ENCODE data around the gene LINS1.
A peak's percentile ranks its signal among the peaks of the same experiment; 100 is the strongest.

Gene LINS1

DNA sequence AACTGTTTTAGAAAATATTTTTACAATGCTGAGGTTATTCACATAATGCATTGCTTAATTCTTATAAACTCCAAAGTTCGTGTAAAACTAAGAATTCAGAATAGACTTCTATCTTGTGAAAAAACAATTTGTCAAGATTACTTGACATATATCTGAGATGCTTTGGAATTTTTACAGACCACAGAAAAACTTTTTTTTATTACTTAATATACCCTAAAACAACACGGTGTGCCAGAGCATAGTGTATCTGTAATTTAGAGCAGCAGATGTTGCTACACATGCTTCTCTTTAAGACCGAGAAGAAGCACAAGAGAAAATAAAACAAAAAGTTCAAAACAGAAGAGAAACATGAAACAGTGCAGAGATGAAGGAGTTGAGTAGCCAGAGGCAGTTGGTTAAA is 26.8 kb upstream of the LINS1 start:
- Histone ChIP-seq H3K9me3 (ENCODE audit: control insufficient read depth, insufficient read depth, low read length) (no peaks in the 10 kb centered on the region), H3K36me3 (ENCODE audit: control insufficient read depth, insufficient read depth, low read length) (no peaks in the 10 kb centered on the region), H3K9ac (ENCODE audit: low read depth, low read length) (no peak overlapping the region), H3K27me3 (ENCODE audit: control insufficient read depth, insufficient read depth, low read length) (no peaks in the 10 kb centered on the region), H3K4me3 (ENCODE audit: low read depth, low read length) (no peak overlapping the region), H3K4me1 (ENCODE audit: control insufficient read depth, insufficient read depth, low read length) (no peaks in the 10 kb centered on the region)

DNA sequence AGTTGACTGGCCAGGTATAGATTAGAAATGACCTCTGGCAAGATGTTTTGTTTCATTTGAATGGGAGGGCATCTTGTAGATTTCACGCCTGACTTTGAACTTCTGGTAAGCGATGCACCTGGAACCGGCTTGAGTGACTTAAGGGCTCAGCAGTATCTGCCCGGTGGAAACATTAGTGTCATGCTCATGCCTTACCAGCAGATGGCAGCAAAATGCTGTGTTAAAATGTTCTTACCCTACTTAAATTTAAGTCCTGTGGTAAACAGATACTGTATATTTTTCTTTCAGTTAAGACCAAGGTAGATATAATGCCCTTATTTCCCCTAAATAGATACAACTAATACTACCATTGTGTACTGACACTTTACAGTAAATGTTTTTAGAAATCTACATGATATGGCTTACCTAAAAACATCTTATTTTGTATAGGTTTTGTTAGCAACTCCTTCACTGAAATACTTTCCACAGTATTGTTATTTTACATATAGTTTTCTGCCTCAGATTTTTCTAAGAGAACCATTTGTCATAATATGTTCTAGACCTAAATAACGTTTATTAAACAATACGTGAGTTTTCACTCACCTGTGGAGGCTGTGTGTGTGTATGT is 25.9 kb upstream of the LINS1 start:
- Histone ChIP-seq H3K36me3 (ENCODE audit: control insufficient read depth, insufficient read depth, low read length) (no peaks in the 10 kb centered on the region), H3K9me3 (ENCODE audit: control insufficient read depth, insufficient read depth, low read length) (no peaks in the 10 kb centered on the region), H3K9ac (ENCODE audit: low read depth, low read length) (no peak overlapping the region), H3K4me1 (ENCODE audit: control insufficient read depth, insufficient read depth, low read length) (no peaks in the 10 kb centered on the region), H3K27me3 (ENCODE audit: control insufficient read depth, insufficient read depth, low read length) (no peaks in the 10 kb centered on the region), H3K4me3 (ENCODE audit: low read depth, low read length) (no peak overlapping the region)

DNA sequence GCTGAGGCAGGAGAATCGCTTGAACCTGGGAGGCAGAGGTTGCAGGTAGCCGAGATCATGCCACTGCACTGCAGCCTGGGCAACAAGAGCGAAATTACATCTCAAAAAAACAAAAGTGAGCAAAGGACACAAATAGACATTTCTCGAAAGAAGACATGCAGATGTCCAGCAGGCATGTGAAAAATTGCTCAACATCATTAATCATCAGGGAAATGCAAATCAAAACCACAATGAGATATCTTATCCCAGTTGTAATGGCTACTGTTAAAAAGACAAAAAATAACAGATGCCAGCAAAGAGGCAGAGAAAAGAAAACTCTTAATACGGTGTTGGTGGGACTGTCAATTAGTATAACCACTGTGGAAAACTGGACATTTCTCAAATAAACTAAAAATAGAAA is 21.3 kb upstream of the LINS1 start:
- Histone ChIP-seq H3K4me3 (ENCODE audit: low read depth, low read length) (no peak overlapping the region), H3K4me1 (ENCODE audit: control insufficient read depth, insufficient read depth, low read length) (no peaks in the 10 kb centered on the region), H3K36me3 (ENCODE audit: control insufficient read depth, insufficient read depth, low read length) (no peaks in the 10 kb centered on the region), H3K9ac (ENCODE audit: low read depth, low read length) (no peak overlapping the region), H3K9me3 (ENCODE audit: control insufficient read depth, insufficient read depth, low read length) (no peaks in the 10 kb centered on the region), H3K27me3 (ENCODE audit: control insufficient read depth, insufficient read depth, low read length) (no peaks in the 10 kb centered on the region)

DNA sequence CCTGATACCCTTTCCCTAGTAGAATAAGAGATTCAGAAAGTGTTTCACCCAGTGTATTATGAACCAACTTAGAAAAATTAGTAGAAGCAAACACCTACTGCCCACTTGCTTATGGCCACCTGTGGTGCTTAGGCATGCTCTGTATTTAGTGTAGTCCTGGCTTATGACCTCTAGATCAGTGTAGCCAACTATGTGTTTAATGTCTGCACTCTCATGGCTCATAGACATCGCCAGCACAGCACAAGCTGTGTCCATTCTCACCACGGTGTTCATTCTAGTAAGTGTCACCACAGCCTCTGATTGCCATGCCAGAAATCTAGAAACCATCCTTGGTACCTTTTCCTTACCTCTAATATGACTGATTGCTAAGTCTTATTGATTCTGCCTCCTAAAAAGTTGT is 14.7 kb upstream of the LINS1 start:
- no peaks in the 10 kb centered on the region for H3K4me1 ChIP-seq (ENCODE audit: control insufficient read depth, insufficient read depth, low read length)
- no peak overlapping the region for H3K9ac ChIP-seq (ENCODE audit: low read depth, low read length)
- H3K27me3 ChIP-seq (ENCODE audit: control insufficient read depth, insufficient read depth, low read length), result no peaks in the 10 kb centered on the region
- no peaks in the 10 kb centered on the region for H3K9me3 ChIP-seq (ENCODE audit: control insufficient read depth, insufficient read depth, low read length)
- H3K36me3 ChIP-seq (ENCODE audit: control insufficient read depth, insufficient read depth, low read length), result no peaks in the 10 kb centered on the region
- no peak overlapping the region for H3K4me3 ChIP-seq (ENCODE audit: low read depth, low read length)

DNA sequence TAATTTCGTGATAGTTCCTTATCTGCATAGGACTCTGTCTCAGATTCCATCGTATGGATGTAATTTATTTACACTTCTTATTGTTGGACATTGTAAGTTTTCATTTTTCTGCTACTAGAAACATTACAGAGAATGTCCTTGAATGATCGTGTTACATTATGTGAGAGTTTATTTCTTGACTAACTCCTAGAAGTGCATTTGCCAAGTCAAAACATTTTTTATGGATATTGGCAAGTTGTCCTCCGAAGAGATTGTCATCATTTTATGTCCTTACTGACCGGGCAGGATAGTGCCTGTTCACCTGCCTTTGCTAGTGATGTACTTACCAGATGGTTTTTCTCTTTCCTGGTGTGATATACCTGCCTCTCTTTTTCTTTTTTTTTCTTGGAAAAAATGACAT is 13.8 kb upstream of the LINS1 start:
- Histone ChIP-seq H3K27me3 (ENCODE audit: control insufficient read depth, insufficient read depth, low read length) (no peaks in the 10 kb centered on the region), H3K9me3 (ENCODE audit: control insufficient read depth, insufficient read depth, low read length) (no peaks in the 10 kb centered on the region), H3K9ac (ENCODE audit: low read depth, low read length) (no peak overlapping the region), H3K36me3 (ENCODE audit: control insufficient read depth, insufficient read depth, low read length) (no peaks in the 10 kb centered on the region), H3K4me3 (ENCODE audit: low read depth, low read length) (no peak overlapping the region), H3K4me1 (ENCODE audit: control insufficient read depth, insufficient read depth, low read length) (no peaks in the 10 kb centered on the region)

DNA sequence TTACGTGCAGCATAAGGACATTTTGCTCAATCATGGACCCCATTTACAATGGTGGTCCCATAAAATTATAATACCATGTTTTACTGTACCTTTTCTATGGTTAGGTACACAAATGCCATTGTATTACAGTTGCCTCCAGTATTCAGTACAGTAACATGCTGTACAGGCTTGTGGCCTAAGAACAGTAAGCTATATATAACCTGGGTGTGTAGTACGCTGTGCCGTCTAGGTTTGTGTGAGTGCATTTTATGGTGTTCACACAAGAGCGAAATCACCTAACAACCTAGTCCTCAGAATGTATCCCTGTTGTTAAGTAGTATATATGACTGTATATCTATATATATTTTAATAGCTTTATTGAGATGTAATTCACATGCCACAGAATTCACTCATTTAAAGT is 12.9 kb upstream of the LINS1 start:
- H3K4me3 ChIP-seq (ENCODE audit: low read depth, low read length), result no peak overlapping the region
- H3K36me3 ChIP-seq (ENCODE audit: control insufficient read depth, insufficient read depth, low read length), result peaks cover under 1% of the 10 kb centered on the region
- no peaks in the 10 kb centered on the region for H3K4me1 ChIP-seq (ENCODE audit: control insufficient read depth, insufficient read depth, low read length)
- H3K27me3 ChIP-seq (ENCODE audit: control insufficient read depth, insufficient read depth, low read length), result no peaks in the 10 kb centered on the region
- H3K9ac ChIP-seq (ENCODE audit: low read depth, low read length), result no peak overlapping the region
- H3K9me3 ChIP-seq (ENCODE audit: control insufficient read depth, insufficient read depth, low read length), result no peaks in the 10 kb centered on the region

DNA sequence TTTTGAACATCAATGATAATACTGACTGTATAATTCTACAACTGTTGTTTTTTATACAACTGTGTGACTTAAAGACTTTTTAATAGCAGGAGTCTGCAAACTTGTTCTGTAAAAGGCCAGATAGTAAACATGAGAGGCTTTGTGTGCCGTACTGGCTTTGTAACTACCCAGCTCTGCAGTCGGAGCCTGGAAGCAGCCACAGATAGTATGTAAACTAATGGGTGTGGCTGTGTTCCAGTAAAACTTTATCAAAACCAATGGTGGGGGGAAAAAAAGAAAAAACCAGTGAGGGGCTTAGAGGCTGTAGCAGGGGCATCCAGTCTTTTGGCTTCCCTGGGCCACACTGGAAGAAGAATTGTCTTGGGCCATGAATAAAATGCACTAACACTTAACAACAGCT is 12.4 kb upstream of the LINS1 start:
- peaks cover 3% of the 10 kb centered on the region for H3K36me3 ChIP-seq (ENCODE audit: control insufficient read depth, insufficient read depth, low read length)
- no peaks in the 10 kb centered on the region for H3K4me1 ChIP-seq (ENCODE audit: control insufficient read depth, insufficient read depth, low read length)
- H3K4me3 ChIP-seq (ENCODE audit: low read depth, low read length), result no peak overlapping the region
- H3K27me3 ChIP-seq (ENCODE audit: control insufficient read depth, insufficient read depth, low read length), result no peaks in the 10 kb centered on the region
- H3K9me3 ChIP-seq (ENCODE audit: control insufficient read depth, insufficient read depth, low read length), result no peaks in the 10 kb centered on the region
- H3K9ac ChIP-seq (ENCODE audit: low read depth, low read length), result no peak overlapping the region

DNA sequence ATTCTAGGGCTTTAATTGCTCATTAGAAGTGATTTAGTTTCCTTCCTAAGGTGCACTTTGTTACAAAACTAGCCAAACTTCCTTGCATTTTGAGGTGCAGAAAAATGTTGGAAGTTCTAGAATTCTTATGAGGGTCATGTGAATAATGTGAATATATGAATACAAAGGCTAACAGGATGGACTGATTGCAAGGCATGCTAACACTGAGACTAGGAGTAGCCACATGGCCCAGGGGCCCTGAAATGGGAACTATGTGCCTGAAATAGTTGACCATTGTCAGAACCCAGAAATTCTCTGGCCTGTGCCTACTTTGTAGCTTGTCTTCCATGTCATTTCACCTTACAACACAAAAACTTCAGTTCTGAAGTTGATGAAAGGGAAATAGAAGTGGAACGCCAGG is 11.2 kb upstream of the LINS1 start:
- no peaks in the 10 kb centered on the region for H3K4me1 ChIP-seq (ENCODE audit: control insufficient read depth, insufficient read depth, low read length)
- no peaks in the 10 kb centered on the region for H3K27me3 ChIP-seq (ENCODE audit: control insufficient read depth, insufficient read depth, low read length)
- peaks cover 3% of the 10 kb centered on the region for H3K36me3 ChIP-seq (ENCODE audit: control insufficient read depth, insufficient read depth, low read length)
- no peak overlapping the region for H3K9ac ChIP-seq (ENCODE audit: low read depth, low read length)
- no peaks in the 10 kb centered on the region for H3K9me3 ChIP-seq (ENCODE audit: control insufficient read depth, insufficient read depth, low read length)
- H3K4me3 ChIP-seq (ENCODE audit: low read depth, low read length), result no peak overlapping the region

DNA sequence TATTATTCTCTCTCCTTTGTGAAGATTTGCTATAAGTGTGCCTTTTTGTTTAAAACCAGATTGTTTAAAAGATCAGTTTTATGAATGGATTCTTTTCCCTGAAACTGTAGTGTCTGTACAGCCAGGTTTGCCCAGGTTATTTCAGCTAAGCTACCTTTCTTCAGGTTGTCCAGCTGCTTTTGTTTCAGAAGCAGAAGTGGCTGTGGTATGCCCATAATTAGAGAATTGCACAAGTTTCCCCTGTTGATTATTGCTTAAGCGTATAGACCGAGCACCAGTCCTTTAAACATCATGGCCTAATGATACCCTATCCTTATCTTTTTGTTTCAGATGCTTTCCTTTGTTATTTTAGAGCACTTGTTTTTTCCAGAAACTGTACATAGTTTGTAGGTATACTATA is 10.6 kb upstream of the LINS1 start:
- Histone ChIP-seq H3K4me1 (ENCODE audit: control insufficient read depth, insufficient read depth, low read length) (no peaks in the 10 kb centered on the region), H3K9ac (ENCODE audit: low read depth, low read length) (no peak overlapping the region), H3K9me3 (ENCODE audit: control insufficient read depth, insufficient read depth, low read length) (no peaks in the 10 kb centered on the region), H3K27me3 (ENCODE audit: control insufficient read depth, insufficient read depth, low read length) (no peaks in the 10 kb centered on the region), H3K36me3 (ENCODE audit: control insufficient read depth, insufficient read depth, low read length) (peaks cover 3% of the 10 kb centered on the region), H3K4me3 (ENCODE audit: low read depth, low read length) (no peak overlapping the region)

DNA sequence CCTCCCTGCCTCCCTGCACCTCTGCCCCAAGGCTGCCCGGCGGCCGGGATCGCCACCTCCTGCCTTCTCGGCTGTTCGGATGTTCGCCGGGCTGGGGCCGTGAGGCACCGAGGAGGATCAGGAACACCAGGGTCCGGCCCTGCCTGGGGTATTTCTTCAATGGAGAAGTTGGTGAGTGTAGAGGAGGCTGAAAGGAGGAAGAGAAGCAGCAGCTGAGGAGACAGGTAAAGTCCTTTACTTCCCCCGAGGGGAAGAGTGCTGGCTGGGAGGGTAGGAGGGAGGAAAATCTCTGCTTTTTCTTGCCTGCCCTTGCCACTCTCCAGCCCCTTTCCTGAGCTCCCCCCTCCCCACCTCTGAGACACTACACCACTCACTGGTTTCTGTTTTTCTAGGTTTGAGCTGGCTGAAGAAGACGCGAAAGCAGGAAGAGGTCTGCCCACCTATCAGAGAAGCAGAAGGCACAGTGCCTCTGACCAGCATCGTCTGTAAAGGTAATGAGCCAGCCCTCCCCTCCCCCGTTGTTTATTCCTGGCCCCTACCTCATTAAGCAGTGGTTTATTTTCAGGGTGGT is 924 bp upstream of the LINS1 start:
- Histone ChIP-seq H3K36me3 (ENCODE audit: control insufficient read depth, insufficient read depth, low read length) (no peaks in the 10 kb centered on the region), H3K9me3 (ENCODE audit: control insufficient read depth, insufficient read depth, low read length) (no peaks in the 10 kb centered on the region), H3K4me3 (ENCODE audit: low read depth, low read length) (peak overlapping the region; percentile 96), H3K27me3 (ENCODE audit: control insufficient read depth, insufficient read depth, low read length) (no peaks in the 10 kb centered on the region), H3K9ac (ENCODE audit: low read depth, low read length) (peak overlapping the region; percentile 74), H3K4me1 (ENCODE audit: control insufficient read depth, insufficient read depth, low read length) (peaks cover 2% of the 10 kb centered on the region)

DNA sequence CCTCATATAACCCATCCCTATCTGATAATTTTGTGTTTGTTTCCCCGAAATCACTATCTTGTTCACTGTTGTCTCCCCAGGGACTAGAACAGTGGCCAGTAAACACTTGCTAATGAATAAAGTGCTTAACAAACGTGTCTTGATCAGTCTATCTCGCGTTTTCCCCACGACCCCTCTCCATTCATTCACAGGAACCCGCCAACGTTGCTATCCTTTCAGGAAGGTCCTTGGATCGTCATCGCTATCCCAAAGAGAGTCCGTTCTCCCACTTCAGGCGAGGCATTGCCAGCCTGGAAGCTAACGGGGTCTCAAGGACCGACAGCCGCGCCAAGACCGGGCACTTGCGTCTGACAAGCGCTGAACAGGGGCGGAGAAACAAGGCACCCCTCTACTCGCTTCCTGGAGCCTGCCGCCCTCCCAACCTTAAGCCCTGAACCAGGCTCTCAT is 344 bp downstream of the LINS1 start:
- H3K9ac ChIP-seq (ENCODE audit: low read depth, low read length), result peak overlapping the region; percentile 63
- no peaks in the 10 kb centered on the region for H3K36me3 ChIP-seq (ENCODE audit: control insufficient read depth, insufficient read depth, low read length)
- H3K27me3 ChIP-seq (ENCODE audit: control insufficient read depth, insufficient read depth, low read length), result no peaks in the 10 kb centered on the region
- H3K4me1 ChIP-seq (ENCODE audit: control insufficient read depth, insufficient read depth, low read length), result peaks cover 2% of the 10 kb centered on the region
- peak overlapping the region; percentile 94 for H3K4me3 ChIP-seq (ENCODE audit: low read depth, low read length)
- H3K9me3 ChIP-seq (ENCODE audit: control insufficient read depth, insufficient read depth, low read length), result no peaks in the 10 kb centered on the region

DNA sequence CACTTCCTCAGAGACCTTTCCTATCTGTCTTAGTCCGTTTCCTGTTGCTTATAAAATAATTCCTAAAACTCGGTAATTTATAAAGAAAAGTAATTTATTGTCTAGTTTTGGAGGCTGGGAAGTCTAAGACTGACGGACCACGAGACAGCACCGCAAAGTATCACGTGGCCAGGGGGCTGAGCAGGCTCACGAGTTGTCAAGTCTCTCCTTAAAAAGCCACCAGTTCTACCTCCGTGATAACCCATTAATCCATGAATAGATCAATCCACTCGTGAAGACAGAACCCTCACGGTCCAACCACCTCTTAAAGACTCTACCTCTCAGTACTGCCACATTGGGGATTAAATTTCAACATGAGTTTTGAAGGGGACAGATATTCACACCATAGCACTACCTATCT is 821 bp downstream of the LINS1 start:
- Histone ChIP-seq H3K4me3 (ENCODE audit: low read depth, low read length) (peak overlapping the region; percentile 94), H3K4me1 (ENCODE audit: control insufficient read depth, insufficient read depth, low read length) (peaks cover 2% of the 10 kb centered on the region), H3K9ac (ENCODE audit: low read depth, low read length) (peak overlapping the region; percentile 63), H3K27me3 (ENCODE audit: control insufficient read depth, insufficient read depth, low read length) (no peaks in the 10 kb centered on the region), H3K36me3 (ENCODE audit: control insufficient read depth, insufficient read depth, low read length) (no peaks in the 10 kb centered on the region), H3K9me3 (ENCODE audit: control insufficient read depth, insufficient read depth, low read length) (no peaks in the 10 kb centered on the region)

All from iPS-15b (cell line).